Inflammatory macrophage treated with lipopolysaccharide for 4 hours (primary cell): ENCODE data around the gene TOMT.

Experiments used
- DNase-seq: peaks from one replicate; pipeline ENCODE4 v3.0.0-alpha.2; 2020

TOMT gene

GRCh38 chr11:72088076-72088808, 17.5 kb upstream of the TOMT start:
- peak; percentile 16 for DNase-seq

- DNase-seq: peak; percentile 87
Measured at GRCh38 chr11:72091292-72091691, 14.4 kb upstream of the TOMT start.

GRCh38 chr11:72098741-72099140, 7.0 kb upstream of the TOMT start:
- no peak for DNase-seq

GRCh38 chr11:72100009-72100408, 5.7 kb upstream of the TOMT start:
- DNase-seq: no peak

- peak; percentile 57 for DNase-seq
Measured at GRCh38 chr11:72100462-72100861, 5.3 kb upstream of the TOMT start.

GRCh38 chr11:72102162-72102561, 3.6 kb upstream of the TOMT start:
- peak; percentile 32 for DNase-seq

- no peak for DNase-seq
Measured at GRCh38 chr11:72102631-72102945, 3.1 kb upstream of the TOMT start.

- DNase-seq: peak; percentile 100
Measured at GRCh38 chr11:72102946-72103753, 2.6 kb upstream of the TOMT start, which contains the start of gene LAMTOR1. TSS of gene LAMTOR1 (minus strand) at chr11:72103297. CDS start at chr11:72103224, 73 bp downstream.

- no peak for DNase-seq
Measured at GRCh38 chr11:72103754-72104167, 2.0 kb upstream of the TOMT start.

- DNase-seq: no peak
Measured at GRCh38 chr11:72111300-72112142, 5.8 kb downstream of the TOMT start.

- peak; percentile 100 for DNase-seq
Measured at GRCh38 chr11:72112143-72112977, 6.6 kb downstream of the TOMT start, which contains the start of gene ANAPC15. TSS of gene ANAPC15 (minus strand) at chr11:72112695. CDS start at chr11:72111276, 1,419 bp downstream.

- DNase-seq: no peak
Measured at GRCh38 chr11:72112978-72113808, 7.5 kb downstream of the TOMT start.

GRCh38 chr11:72114570-72114969, 8.8 kb downstream of the TOMT start:
- no peak for DNase-seq

- DNase-seq: no peak
Measured at GRCh38 chr11:72116019-72116755, 10.5 kb downstream of the TOMT start.

- DNase-seq: peak; percentile 43
Measured at GRCh38 chr11:72119198-72119597, 13.5 kb downstream of the TOMT start.

GRCh38 chr11:72120930-72121329, 15.2 kb downstream of the TOMT start:
- DNase-seq: no peak

- DNase-seq: no peak
Measured at GRCh38 chr11:72122607-72123006, 16.9 kb downstream of the TOMT start.

GRCh38 chr11:72123117-72123653, 17.5 kb downstream of the TOMT start:
- no peak for DNase-seq

GRCh38 chr11:72124046-72124445, 18.3 kb downstream of the TOMT start:
- DNase-seq: no peak

- DNase-seq: no peak
Measured at GRCh38 chr11:72125956-72126355, 20.2 kb downstream of the TOMT start.
